Measurements from ENCODE around the gene NKX2-1.

Gene NKX2-1

GRCh38 chr14:36496346-36496745 is 23.7 kb downstream of the NKX2-1 start:
- TF ChIP-seq SIN3A (IDR thresholded peaks at IDR 0.05; ENCODE audit: borderline replicate concordance, insufficient read depth, low read length) (no peak), FOXP2 (optimal IDR thresholded peaks at IDR 0.05; ENCODE audit: borderline replicate concordance, extremely low read depth, extremely low read length, insufficient read depth) (no peak), POLR2AphosphoS5 (IDR thresholded peaks at IDR 0.05; ENCODE audit: low read depth, low read length) (no peak), TAF1 (IDR thresholded peaks at IDR 0.05; ENCODE audit: borderline replicate concordance, insufficient read depth, low read length) (no peak)
- TF ChIP-seq, protein P1, sequence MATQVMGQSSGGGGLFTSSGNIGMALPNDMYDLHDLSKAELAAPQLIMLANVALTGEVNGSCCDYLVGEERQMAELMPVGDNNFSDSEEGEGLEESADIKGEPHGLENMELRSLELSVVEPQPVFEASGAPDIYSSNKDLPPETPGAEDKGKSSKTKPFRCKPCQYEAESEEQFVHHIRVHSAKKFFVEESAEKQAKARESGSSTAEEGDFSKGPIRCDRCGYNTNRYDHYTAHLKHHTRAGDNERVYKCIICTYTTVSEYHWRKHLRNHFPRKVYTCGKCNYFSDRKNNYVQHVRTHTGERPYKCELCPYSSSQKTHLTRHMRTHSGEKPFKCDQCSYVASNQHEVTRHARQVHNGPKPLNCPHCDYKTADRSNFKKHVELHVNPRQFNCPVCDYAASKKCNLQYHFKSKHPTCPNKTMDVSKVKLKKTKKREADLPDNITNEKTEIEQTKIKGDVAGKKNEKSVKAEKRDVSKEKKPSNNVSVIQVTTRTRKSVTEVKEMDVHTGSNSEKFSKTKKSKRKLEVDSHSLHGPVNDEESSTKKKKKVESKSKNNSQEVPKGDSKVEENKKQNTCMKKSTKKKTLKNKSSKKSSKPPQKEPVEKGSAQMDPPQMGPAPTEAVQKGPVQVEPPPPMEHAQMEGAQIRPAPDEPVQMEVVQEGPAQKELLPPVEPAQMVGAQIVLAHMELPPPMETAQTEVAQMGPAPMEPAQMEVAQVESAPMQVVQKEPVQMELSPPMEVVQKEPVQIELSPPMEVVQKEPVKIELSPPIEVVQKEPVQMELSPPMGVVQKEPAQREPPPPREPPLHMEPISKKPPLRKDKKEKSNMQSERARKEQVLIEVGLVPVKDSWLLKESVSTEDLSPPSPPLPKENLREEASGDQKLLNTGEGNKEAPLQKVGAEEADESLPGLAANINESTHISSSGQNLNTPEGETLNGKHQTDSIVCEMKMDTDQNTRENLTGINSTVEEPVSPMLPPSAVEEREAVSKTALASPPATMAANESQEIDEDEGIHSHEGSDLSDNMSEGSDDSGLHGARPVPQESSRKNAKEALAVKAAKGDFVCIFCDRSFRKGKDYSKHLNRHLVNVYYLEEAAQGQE (IDR thresholded peaks at IDR 0.05; ENCODE audit: insufficient read depth in 1 of 2, low read depth in 2 of 2, low read length in 2 of 2) = no peak

GRCh38 chr14:36495666-36496065 is 24.4 kb downstream of the NKX2-1 start:
- TF ChIP-seq SIN3A (IDR thresholded peaks at IDR 0.05; ENCODE audit: borderline replicate concordance, insufficient read depth, low read length) (no peak), POLR2AphosphoS5 (IDR thresholded peaks at IDR 0.05; ENCODE audit: low read depth, low read length) (no peak), FOXP2 (optimal IDR thresholded peaks at IDR 0.05; ENCODE audit: borderline replicate concordance, extremely low read depth, extremely low read length, insufficient read depth) (no peak), TAF1 (IDR thresholded peaks at IDR 0.05; ENCODE audit: borderline replicate concordance, insufficient read depth, low read length) (no peak)
- TF ChIP-seq, protein P1 (IDR thresholded peaks at IDR 0.05; ENCODE audit: insufficient read depth in 1 of 2, low read depth in 2 of 2, low read length in 2 of 2) = no peak

DNA sequence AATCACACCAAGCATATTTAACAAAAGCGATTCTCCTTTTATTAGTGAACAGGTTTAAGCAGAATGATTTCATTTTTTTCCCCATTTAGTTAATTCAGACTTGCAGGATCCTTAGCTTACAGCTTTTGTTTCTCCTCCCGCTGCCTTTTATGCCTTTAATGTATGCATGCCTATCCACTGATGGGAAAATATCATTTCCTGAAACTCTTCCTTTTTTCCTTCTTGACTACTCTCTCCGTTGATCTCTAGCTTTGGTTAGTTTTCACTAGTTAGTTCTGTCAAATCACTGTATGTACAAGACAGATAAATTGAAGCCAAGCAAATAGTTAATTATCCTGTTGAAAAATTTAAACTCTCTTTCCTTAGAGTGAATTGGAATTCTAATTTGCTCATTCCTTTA is 26.3 kb downstream of the NKX2-1 start:
- TF ChIP-seq SIN3A (IDR thresholded peaks at IDR 0.05; ENCODE audit: borderline replicate concordance, insufficient read depth, low read length) (no peak), FOXP2 (optimal IDR thresholded peaks at IDR 0.05; ENCODE audit: borderline replicate concordance, extremely low read depth, extremely low read length, insufficient read depth) (no peak), POLR2AphosphoS5 (IDR thresholded peaks at IDR 0.05; ENCODE audit: low read depth, low read length) (no peak), TAF1 (IDR thresholded peaks at IDR 0.05; ENCODE audit: borderline replicate concordance, insufficient read depth, low read length) (no peak)
- TF ChIP-seq, protein P1 (IDR thresholded peaks at IDR 0.05; ENCODE audit: insufficient read depth in 1 of 2, low read depth in 2 of 2, low read length in 2 of 2) = no peak

- TF ChIP-seq TAF1 (IDR thresholded peaks at IDR 0.05; ENCODE audit: borderline replicate concordance, insufficient read depth, low read length) = no peak
- TF ChIP-seq FOXP2 (optimal IDR thresholded peaks at IDR 0.05; ENCODE audit: borderline replicate concordance, extremely low read depth, extremely low read length, insufficient read depth) = no peak
- no peak for TF ChIP-seq POLR2AphosphoS5 (IDR thresholded peaks at IDR 0.05; ENCODE audit: low read depth, low read length)
- TF ChIP-seq, protein P1 (IDR thresholded peaks at IDR 0.05; ENCODE audit: insufficient read depth in 1 of 2, low read depth in 2 of 2, low read length in 2 of 2) = no peak
- TF ChIP-seq SIN3A (IDR thresholded peaks at IDR 0.05; ENCODE audit: borderline replicate concordance, insufficient read depth, low read length) = no peak
Observed at GRCh38 chr14:36485773-36486172, 34.3 kb downstream of the NKX2-1 start.

DNA sequence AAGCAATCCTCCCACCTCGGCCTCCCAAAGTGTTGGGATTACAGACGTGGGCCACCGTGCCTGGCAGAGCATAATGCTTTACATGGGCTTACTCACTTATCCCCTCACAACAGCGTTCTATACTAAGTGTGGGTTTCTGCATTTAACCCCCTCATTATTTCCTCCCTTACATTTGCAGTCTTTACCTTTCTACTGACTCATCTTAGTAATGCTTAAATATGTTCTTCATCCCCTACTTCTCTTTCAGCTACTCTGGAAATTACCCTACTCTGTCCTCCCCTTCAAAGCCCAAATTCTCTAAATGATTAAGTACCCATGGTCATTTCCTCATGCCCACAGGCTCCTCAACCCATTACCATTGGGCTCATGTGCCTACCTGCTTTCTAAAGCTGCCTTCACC is 40.7 kb downstream of the NKX2-1 start:
- TF ChIP-seq, protein P1 (IDR thresholded peaks at IDR 0.05; ENCODE audit: insufficient read depth in 1 of 2, low read depth in 2 of 2, low read length in 2 of 2) = no peak
- TF ChIP-seq POLR2AphosphoS5 (IDR thresholded peaks at IDR 0.05; ENCODE audit: low read depth, low read length) (no peak), TAF1 (IDR thresholded peaks at IDR 0.05; ENCODE audit: borderline replicate concordance, insufficient read depth, low read length) (no peak), FOXP2 (optimal IDR thresholded peaks at IDR 0.05; ENCODE audit: borderline replicate concordance, extremely low read depth, extremely low read length, insufficient read depth) (no peak), SIN3A (IDR thresholded peaks at IDR 0.05; ENCODE audit: borderline replicate concordance, insufficient read depth, low read length) (no peak)

All from PFSK-1 (cell line).